GM13977 (cell line): ENCODE measurements around the gene TMCO4.
"Not testable (repeated sequence)": the region's sequence is repeated elsewhere in the genome, so short reads cannot be mapped to it uniquely, and the experiment has no call there.

Experiments used
- DNase-seq: peaks from one replicate; pipeline ENCODE4 v3.0.0; 2012; ENCODE audit warnings: low spot score
- in situ Hi-C: fragments of 300-500 bp; cut with MboI; formaldehyde crosslinking; loops from one replicate; pipeline ENCODE4 v1.12.0; 2022; ENCODE audit warnings: low sequenced_read_pairs, low pct_unique_long_range_greater_than_20kb, mixed read lengths, inconsistent platforms; ENCODE audit not compliant: unreplicated experiment
- TF ChIP-seq, protein P1 (sequence below): IDR thresholded peaks from 2 replicates; pipeline ENCODE4 v1.5.1; 2012; ENCODE audit warnings: mild to moderate bottlenecking, control low read depth; ENCODE audit not compliant: insufficient read depth; ENCODE audit errors: extremely low read depth, missing control alignments

Gene TMCO4

DNA sequence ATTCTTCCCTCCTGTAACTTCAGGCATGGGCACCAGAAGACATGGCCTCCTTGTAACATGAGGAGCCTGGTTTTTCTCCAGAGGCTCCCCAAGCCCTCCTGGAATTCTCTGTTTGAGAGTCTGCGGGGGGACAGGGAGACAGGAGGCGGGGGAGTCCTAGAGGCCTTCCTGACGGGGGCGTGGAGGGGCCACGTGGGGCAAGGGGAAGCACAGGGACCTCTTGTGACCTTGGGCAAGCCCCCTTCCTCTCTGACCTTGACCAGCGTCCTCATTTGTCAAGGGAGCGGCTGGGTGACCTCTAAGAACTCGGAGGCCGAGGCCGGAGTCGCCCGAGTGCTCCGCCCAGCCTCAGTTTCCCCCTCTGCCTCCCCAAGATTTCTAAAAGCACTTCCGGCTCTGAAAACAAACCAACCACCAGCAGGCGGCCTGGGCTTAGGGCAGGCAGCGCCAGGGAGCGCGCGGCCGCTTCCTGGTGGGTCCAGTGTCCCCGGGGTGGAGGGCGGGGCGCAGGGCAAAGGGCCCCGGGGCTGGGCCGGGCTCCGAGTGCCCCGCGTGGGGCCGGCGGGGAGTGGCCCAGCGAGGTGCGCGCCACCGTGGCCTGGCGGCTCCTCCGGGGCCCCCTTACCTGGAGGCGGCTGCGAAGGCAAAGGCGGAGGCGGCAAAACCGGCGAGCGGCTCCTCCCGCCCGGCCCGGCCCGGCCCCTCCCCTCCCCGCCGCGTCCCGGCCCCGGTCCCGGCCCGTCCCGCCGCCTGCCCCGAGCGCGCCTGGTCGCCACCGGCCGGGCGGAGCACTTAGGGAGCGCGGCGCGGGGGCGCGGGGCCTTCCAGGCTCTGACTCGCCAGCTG is at the start of gene TMCO4:
TMCO4 (minus strand) TSS at position 687 of the 846 bp plus-strand sequence. CDS start 19,158 bp downstream, outside the sequence.
- in situ Hi-C loops = no loop called here
- DNase-seq = peak; percentile 75
- TF ChIP-seq, protein P1, sequence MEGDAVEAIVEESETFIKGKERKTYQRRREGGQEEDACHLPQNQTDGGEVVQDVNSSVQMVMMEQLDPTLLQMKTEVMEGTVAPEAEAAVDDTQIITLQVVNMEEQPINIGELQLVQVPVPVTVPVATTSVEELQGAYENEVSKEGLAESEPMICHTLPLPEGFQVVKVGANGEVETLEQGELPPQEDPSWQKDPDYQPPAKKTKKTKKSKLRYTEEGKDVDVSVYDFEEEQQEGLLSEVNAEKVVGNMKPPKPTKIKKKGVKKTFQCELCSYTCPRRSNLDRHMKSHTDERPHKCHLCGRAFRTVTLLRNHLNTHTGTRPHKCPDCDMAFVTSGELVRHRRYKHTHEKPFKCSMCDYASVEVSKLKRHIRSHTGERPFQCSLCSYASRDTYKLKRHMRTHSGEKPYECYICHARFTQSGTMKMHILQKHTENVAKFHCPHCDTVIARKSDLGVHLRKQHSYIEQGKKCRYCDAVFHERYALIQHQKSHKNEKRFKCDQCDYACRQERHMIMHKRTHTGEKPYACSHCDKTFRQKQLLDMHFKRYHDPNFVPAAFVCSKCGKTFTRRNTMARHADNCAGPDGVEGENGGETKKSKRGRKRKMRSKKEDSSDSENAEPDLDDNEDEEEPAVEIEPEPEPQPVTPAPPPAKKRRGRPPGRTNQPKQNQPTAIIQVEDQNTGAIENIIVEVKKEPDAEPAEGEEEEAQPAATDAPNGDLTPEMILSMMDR = peak; percentile 26

DNA sequence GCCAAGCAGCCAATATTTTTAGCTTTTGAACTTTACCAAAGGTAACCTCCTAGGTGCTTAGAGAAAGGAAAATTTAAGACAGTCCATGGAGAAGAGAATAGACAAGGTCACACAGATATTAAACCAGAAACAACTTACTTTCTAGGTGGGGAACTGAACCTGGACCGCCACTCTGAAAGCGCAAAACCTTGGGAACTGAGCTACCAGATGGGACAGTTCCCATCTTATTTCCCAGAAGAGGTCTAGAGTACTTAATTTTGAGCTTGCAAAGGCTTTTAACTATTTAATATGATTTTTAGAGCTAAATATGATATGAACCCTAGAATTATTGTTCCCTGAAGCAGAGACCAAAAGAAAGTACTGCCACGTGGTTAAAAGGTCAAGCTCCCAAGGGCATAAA is 49.6 kb upstream of the TMCO4 start:
- in situ Hi-C loops, DNase-seq: not testable (repeated sequence)

DNA sequence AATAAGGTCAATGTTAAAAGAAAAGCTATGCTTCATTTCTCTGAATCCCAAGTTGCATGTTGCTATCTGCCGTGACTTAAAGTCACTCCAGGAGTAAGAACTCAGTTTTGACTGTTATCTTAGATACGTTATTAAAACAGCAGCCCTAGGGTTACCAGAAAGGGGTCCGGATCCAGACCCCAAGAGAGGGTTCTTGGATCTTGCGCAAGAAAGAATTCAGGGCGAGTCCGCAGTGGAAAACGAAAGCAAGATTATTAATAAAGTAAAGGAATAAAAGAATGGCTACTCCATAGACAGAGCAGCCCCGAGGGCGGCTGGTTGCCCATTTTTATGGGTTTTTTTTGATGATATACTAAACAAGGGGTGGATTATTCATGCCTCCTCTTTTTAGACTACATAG is 47.6 kb upstream of the TMCO4 start:
- in situ Hi-C loops, DNase-seq: not testable (repeated sequence)

DNA sequence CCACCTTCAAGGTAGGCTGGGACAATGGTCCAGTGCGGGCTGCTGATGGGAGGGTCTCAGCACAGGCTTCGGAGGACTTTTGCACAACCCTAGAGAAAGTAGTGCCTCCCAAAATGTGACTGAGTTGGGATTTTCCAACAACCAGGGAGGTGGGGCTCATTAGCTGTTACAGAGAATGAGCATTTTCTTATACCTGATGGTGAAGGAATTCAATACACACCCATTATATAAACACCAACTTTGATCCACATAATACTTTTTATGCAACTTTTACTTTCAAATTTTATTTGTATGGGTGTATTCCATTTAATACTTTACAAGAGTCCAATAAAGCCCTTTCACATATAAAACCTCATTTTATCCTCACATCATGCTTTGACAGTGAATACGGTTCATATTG is 46.6 kb upstream of the TMCO4 start:
- in situ Hi-C loops = no loop called here
- DNase-seq = no peak
- TF ChIP-seq, protein P1 = no peak

DNA sequence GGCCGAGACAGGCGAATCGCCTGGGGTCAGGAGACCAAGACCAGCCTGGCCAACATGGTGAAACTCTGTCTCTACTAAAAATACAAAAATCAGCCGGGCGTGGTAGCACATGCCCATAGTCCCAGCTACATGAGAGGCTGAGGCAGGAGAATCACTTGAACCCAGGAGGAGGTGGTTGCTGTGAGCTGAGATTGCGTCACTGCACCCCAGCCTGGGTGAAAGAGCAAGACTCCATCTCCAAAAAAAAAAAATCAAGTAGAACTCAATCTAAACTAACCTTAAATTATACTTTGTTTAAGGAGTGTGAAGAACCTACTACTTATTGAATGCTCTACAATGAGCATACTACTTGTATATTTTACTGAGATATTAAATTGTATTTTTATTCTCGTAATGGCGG is 45.8 kb upstream of the TMCO4 start:
- in situ Hi-C loops = no loop called here
- DNase-seq = no peak
- TF ChIP-seq, protein P1 = no peak

DNA sequence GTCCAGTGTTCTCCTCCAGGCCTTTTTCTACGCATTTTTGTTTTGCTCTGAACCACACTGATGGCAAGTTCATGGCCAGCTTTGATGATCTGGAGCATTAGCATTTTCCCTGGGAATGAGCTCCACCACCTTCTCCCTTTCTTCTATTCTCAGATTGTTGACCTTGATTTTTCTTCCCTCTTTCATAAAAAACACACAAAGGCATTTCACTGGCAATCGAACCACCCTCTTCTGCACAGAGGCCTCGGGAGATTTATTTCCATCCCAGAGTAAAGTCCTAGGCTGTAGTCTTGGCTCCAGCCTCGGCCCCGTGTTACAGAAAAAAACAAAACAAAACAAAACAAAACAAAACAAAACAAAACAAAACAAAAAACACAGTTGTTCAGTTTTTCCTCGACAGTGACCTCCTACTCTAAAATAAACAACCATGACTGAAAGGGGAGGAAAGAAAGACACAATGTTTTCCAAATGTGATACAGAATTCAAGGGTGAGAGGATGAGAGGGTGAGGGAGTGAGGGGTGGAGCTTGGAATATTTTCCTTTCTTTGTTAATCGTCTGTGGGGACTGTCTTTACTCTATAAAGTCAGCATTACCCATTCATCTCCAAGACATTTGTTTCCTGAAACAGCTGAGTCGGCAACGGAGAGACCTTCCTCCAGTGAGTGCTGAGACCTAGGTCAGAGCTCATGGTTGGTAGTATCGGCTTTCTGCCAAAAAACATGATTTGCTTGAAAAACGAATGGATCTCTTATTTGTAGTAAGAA is 45.2 kb upstream of the TMCO4 start:
- in situ Hi-C loops = no loop called here
- TF ChIP-seq, protein P1 = no peak
- no peak for DNase-seq

DNA sequence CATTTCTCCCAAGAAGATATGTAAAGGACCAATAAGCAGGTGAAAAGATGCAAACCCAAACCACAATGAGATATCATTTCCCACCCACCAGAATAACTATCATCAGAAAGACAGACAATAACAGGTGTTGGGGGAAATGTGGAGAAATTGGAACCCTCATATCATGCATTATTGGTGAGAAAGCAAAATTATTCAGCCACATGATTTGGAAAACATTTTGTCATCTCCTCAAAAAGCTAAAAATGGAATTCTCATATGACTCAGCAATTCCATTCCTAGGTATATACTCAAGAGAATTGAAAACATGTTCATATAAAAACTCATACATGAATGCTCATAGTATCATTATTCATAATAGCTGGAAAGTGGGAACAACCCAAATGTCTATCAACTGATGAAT is 40.5 kb upstream of the TMCO4 start:
- no peak for DNase-seq
- in situ Hi-C loops = no loop called here
- TF ChIP-seq, protein P1 = no peak
